Activated T-helper 9 cell treated with anti-CD3 and anti-CD28 coated beads, Interleukin-2, amount 50 U/mL, for 16 hours (primary cell): ENCODE results near the gene SUMO4.

ENCODE experiments used
- DNase-seq: peaks from one replicate; pipeline ENCODE4 v3.0.0-alpha.2; 2020; ENCODE audit warnings: low read depth

The SUMO4 gene

GRCh38 chr6:149400050-149400449, at the start of gene SUMO4:
TSS of gene SUMO4 (plus strand) at chr6:149400262. CDS start at chr6:149400392, 130 bp downstream.
- DNase-seq, result no peak

GRCh38 chr6:149354009-149354408, 46.1 kb upstream of the SUMO4 start:
- no peak for DNase-seq

- no peak for DNase-seq
Observed at GRCh38 chr6:149356081-149356750, 43.8 kb upstream of the SUMO4 start.

GRCh38 chr6:149357726-149358538, 42.1 kb upstream of the SUMO4 start:
- DNase-seq, result no peak

- DNase-seq, result no peak
Observed at GRCh38 chr6:149359440-149359839, 40.6 kb upstream of the SUMO4 start.

- DNase-seq, result no peak
Observed at GRCh38 chr6:149360536-149360935, 39.5 kb upstream of the SUMO4 start.

GRCh38 chr6:149362289-149362688, 37.8 kb upstream of the SUMO4 start:
- DNase-seq, result no peak

DNA sequence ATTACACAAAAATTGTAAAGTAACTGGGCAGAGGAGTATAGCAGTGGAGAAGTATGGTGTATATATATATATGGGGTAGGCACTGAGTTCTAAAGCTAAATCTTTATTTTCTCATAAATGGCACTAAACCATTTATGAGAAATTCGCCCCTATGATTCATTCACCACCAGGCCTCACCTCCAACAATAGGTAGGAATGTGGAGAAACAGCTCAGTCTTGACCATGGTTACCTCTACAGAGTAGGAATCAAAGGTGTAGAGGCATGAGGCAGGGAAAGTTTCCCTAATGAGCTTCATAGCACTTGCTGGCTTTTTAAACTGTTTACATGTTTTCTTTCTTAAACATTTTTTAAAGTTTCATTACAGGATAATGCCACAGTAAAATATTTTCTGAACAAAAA, 36.9 kb upstream of the SUMO4 start:
- DNase-seq, result no peak

GRCh38 chr6:149364557-149364956, 35.5 kb upstream of the SUMO4 start:
- DNase-seq, result no peak

- no peak for DNase-seq
Observed at GRCh38 chr6:149365197-149365596, 34.9 kb upstream of the SUMO4 start.

- DNase-seq, result no peak
Observed at GRCh38 chr6:149366267-149366921, 33.7 kb upstream of the SUMO4 start.

DNA sequence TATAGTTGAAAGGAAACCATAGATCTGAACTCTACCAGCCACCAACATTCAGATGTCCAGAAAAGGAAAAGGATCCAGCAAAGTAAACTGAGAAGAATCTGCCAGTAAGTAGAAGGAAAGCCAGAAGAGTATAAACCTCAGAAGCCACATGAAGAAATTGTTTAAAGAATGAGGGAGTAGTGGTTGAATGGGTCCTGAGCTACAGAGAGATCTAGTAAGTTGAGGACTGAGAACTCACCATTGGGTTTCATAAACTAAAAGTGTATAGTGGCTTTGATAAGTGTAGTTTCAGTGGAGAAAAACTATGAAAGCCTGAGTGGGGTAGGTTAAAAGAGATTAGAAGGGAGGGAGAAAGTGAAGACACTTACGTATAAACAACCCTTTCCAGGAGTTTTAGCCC, 32.0 kb upstream of the SUMO4 start:
- no peak for DNase-seq

DNA sequence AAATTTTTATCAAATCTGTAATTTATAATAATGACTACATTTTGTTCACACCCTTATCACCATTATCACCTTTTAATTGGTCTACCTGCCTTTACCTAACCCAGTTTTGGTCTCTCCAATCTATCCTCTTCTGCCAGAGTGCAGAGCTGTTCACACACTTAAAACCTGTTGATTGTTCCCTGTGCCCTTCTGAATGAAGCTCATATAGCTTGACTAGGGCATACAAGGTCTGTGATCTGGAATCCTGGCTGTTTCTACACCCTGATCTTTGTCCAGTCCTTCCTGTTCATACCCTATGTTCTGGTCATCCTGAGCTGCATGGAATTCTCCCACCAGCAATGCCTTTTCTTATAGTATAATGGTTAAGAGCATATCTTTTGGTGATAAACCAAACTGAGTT, 28.9 kb upstream of the SUMO4 start:
- no peak for DNase-seq

- DNase-seq, result no peak
Observed at GRCh38 chr6:149372062-149372461, 28.0 kb upstream of the SUMO4 start.

DNA sequence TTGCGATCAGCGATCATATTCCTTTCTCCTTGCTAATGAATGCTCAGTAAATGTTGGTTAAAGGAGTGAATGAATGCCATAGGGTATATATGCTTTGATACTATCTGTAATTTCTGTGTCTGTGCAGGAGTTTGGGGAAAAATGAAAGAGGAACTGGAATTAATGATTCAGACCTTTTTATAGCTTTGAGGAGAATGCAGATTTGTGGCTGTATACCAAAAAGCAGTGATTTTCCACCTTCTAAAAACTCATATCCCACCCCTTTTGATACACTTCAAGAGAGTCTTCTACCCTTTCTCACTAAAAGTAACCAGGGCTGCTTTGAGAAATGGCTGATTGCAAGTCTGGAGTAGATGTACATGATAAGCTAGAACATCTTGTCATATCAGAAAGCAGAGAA, 26.6 kb upstream of the SUMO4 start:
- no peak for DNase-seq

DNA sequence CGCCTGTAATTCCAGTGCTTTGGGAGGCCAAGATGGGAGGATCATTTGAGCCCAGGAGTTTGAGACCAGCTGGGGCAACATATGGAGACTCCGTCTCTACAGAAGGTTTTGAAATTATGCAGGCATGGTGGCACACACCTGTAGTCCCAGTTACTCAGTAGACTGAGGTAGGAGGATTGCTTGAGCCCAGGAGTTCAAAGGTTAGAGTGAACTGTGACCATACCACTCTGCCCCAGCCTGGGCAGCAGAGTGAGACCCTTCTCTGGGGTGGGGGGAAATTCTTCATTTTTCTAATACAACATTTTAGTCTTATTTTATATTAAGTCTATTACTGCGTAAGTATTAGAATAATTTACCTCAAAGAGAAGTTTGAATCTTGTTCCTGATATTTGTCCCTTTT, 20.1 kb upstream of the SUMO4 start:
- no peak for DNase-seq

- no peak for DNase-seq
Observed at GRCh38 chr6:149380523-149380922, 19.5 kb upstream of the SUMO4 start.

DNA sequence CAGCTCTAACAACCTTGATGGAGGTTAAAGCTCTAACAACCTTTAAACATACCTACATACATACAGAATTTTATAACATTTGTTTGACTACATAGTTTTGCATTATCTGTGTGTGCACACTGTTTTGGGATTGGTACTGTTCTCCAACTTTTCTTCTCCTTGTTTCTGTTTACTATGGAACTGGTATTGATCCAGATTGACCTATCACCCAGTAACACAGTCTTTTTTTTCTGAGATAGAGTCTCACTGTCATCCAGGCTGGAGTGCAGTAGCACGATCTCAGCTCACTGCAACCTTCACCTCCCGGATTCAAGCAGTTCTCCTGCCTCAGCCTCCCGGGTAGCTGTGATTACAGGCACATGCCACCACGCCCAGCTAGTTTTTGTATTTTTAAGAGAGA, 16.7 kb upstream of the SUMO4 start:
- DNase-seq, result no peak

DNA sequence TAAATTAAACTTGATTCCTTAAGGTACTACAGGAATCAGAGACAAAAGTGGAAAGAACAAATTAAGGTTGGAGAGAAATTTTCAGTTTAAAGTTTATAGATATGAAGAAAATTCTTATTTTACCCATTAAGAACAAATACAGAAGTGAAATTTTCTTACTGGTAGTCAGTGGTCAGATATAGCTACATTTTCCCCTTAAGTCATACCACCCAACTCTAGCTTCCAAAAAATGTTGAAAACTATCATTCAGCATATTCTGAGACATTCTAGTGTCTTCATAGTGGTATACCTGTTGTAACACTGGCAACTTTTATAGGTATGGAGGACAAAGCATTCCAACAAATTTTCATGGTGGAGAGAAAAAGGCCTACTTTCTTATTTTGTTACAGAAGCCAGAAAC, 15.6 kb upstream of the SUMO4 start:
- DNase-seq, result no peak

GRCh38 chr6:149385998-149386646, 13.9 kb upstream of the SUMO4 start:
- no peak for DNase-seq

GRCh38 chr6:149387779-149388512, 12.1 kb upstream of the SUMO4 start:
- no peak for DNase-seq
